HPDE6-E6E7 (cell line): ENCODE data around the gene NFATC4.

Experiments used
- DNase-seq: peaks from one replicate; pipeline ENCODE4 v3.0.0; 2011; ENCODE audit warnings: missing footprints; ENCODE audit errors: extremely low spot score

Gene NFATC4

DNA sequence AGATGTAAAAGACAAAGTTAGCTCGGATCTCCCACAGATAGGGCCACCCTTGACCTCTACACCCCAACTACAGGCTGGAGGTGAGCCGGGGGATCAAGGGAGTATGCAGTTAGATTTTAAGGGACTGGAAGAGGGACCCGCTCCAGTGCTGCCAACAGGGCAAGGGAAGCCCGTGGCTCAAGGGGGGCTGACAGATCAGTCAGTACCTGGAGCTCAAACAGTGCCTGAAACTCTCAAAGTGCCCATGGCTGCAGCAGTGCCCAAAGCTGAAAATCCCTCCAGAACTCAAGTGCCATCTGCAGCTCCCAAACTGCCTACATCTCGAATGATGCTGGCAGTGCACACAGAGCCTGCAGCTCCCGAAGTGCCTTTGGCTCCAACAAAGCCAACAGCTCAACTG lies 41.2 kb downstream of the NFATC4 start:
- no peak for DNase-seq

DNA sequence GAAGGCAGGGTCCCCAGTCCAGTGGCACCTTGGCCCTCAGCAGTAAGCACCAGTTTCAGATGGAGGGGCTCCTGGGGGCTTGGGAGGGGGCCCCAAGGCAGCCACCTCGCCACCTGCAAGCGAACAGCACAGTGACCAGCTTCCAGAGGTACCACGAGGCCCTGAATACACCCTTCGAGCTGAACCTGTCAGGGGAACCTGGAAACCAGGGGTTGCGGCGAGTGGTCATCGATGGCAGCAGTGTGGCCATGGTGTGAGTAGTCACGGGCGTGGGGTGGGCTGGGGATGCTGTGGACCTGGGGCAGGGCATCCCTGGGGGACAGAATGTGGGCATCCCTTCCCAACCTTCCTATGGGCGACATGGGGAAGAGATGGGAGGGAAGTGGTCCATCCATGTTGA lies 42.0 kb downstream of the NFATC4 start:
- DNase-seq = no peak

DNA sequence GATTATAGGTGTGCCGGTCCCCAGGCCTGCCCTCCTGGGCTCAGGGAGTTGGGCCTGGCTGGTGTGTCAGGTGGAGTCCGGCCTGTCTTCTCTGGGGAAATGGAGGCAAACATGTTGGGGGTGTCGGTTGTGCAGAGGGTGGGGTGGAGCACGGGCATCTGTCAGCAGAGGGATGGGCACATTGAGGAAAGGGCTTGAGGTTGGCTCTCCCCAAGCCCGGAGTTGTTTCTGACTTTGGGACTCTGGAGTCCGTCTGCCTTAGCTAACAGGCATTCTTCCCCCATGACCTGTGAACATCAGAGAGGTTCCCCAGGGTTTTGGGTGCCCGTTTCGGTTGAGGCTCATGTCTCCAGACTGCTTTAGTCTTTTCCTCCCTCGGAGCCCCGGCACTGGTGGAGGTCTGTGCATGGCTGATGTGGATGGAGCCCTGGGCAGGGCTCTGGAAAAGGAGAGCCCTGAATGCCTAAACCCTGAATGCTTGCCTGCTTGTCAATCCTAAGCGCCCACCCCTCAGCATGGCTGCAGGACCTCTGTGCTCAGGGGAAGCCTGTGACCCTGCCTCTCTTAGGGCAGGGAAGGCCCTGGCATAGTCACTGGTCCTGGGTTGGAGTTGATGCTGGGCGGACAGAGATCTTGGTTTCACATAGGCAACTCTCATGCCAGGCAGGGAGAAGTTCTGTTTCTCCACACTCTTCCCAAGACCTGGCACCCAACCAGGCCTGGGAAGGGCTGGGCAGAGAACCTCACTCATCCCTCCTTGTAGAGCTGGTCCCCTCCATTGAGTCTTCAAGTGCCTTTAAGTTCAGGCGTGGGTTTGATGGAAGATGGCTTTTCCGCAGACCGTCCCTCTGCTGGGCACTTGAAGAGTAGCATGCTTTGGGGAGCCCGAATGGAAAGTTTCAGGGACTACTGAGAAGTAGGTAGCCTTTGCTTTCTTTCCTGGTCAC lies 43.7 kb downstream of the NFATC4 start:
- DNase-seq = peak; percentile 34

DNA sequence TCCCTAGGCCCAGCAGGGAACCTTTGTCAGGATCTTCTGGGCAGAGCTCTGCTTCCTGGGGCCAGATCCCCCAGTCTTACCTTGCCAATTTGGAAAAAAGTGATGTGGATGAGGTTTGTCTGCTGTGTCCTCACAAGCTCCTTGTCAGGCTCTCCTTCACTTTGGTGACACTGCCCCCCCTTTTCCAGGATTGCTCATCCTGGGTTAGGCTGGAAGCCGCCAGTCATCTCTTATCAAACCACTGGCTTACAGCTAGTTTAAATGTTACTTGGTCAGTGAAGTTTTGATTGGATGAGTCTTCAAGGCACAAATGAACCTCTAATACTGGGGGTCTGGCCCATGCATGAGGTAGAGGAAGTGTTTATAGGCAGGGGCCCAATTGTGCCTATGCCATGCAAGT lies 46.1 kb downstream of the NFATC4 start:
- DNase-seq = no peak

DNA sequence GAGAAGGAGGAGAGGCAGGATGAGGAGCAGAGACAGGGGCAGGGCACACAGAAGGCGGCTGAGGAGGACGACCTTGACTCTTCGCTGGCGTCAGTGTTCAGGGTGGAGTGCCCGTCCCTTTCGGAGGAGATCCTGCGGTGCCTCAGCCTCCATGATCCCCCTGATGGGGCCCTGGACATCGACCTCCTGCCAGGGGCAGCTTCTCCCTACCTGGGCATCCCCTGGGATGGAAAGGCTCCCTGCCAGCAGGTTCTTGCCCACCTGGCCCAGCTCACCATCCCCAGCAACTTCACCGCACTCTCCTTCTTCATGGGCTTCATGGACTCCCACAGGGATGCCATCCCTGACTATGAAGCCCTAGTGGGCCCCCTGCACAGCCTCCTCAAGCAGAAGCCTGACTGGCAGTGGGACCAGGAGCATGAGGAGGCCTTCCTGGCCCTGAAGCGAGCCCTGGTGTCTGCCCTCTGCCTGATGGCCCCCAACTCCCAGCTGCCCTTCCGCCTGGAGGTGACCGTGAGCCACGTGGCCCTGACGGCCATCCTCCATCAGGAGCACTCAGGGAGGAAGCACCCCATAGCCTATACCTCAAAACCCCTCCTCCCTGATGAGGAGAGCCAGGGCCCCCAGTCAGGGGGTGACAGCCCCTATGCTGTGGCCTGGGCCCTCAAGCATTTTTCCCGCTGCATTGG lies 46.9 kb downstream of the NFATC4 start:
- DNase-seq = no peak

DNA sequence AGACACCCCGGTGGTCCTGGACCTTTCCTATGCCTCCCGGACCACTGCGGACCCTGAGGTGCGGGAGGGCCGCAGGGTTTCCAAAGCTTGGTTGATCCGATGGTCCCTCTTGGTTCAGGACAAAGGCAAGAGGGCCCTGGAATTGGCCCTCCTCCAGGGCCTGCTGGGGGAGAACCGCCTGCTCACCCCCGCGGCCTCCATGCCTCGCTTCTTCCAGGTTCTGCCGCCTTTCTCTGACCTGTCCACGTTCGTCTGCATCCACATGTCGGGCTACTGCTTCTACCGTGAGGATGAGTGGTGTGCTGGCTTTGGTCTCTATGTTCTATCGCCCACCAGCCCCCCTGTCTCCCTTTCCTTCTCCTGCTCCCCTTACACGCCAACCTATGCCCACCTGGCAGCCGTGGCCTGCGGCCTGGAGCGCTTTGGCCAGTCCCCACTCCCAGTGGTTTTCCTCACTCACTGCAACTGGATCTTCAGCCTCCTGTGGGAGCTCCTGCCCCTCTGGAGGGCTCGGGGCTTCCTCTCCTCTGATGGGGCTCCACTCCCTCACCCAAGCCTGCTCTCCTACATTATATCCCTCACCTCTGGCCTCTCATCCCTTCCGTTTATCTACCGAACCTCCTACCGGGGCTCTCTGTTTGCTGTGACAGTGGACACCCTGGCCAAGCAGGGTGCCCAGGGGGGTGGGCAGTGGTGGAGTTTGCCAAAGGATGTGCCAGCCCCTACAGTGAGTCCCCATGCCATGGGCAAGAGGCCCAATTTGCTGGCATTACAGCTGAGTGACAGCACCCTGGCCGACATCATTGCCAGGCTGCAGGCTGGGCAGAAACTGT lies 47.7 kb downstream of the NFATC4 start:
- no peak for DNase-seq

DNA sequence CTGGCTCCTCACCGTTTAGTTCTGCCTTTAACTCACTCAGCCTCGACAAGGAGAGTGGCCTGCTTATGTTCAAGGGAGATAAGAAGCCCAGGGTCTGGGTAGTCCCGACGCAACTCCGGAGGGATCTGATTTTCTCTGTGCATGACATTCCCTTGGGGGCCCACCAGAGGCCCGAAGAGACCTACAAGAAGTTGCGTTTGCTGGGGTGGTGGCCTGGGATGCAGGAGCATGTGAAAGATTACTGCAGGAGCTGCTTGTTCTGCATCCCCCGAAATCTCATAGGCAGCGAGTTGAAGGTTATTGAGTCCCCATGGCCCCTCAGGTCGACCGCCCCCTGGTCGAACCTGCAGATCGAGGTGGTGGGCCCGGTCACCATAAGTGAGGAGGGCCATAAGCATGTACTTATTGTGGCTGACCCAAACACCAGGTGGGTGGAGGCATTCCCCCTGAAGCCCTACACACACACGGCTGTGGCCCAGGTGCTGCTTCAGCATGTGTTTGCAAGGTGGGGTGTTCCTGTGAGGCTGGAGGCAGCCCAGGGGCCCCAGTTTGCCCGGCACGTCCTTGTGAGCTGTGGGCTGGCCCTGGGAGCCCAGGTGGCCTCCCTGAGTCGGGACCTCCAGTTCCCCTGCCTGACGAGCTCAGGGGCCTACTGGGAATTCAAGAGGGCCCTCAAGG lies 48.4 kb downstream of the NFATC4 start:
- no peak for DNase-seq

DNA sequence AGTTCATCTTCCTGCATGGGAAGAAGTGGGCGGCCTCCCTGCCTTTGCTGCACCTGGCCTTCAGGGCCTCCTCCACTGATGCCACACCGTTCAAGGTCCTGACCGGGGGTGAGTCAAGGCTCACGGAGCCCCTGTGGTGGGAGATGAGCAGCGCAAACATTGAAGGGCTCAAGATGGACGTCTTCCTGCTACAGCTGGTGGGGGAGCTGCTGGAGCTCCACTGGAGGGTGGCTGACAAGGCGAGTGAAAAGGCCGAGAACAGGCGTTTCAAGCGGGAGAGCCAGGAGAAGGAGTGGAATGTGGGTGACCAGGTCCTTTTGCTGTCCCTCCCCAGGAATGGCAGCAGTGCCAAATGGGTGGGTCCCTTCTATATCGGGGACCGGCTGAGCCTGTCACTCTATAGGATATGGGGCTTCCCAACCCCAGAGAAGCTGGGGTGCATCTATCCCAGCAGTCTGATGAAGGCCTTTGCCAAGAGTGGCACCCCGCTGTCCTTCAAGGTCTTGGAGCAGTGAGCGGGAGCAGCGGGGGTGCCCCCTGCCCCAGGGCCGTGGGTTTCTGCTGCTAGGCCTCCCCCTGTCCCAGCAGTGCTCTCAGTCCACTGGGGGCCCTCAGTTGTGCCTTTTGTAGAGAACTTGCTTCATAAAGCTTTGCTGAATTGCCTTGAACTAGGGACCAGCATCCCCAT lies 49.1 kb downstream of the NFATC4 start:
- no peak for DNase-seq

DNA sequence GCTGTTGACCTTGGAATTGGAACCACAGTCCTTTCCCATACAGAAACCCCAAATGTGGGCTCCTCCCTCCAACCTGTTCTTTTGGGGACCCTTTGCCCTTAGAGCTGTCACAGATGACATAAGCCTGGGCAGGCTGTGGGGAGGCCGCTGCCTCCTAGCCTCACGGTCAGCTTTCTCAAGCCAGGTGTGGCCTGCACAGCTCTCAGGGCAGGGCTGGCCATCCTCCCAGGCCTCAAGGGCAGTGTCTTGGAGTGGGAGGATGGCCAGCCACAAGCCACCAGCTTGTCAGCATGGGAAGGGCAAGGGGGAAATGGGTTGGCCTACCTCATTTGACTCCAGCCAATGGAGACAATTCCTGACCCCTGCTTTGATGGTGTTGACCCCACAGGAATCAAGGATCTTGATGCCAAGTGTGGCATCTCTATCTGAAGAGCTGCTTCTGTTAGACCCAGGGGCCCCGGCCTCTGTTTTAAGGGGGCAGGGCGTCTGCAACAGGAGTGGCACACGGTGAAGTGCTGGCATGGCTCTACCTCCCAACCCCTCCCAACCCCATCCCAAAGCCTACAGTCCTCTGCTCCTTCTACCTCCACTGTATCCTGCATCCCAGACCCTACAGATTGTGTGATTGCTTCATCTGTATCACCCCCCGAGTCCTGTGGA lies 50.0 kb downstream of the NFATC4 start:
- DNase-seq = no peak

DNA sequence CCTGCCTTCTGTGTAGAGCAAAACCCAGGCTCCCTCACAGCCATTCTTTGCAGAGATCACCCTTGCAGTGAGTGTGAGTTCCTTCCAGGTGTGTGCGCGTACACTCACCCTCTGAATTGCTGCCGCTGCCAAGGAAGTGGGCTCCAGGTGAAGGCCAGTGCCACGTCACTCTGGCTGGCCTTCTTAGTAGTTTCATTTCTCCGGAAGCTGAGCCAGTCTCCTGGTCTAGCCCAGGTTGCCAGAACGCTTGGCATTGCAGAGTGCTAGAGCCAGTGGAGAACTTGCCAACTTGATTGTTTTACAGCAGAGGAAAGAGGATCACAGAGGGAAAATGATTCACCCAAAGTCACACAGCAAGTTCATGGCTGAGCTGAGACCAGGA lies 50.5 kb downstream of the NFATC4 start:
- DNase-seq = peak; percentile 69

DNA sequence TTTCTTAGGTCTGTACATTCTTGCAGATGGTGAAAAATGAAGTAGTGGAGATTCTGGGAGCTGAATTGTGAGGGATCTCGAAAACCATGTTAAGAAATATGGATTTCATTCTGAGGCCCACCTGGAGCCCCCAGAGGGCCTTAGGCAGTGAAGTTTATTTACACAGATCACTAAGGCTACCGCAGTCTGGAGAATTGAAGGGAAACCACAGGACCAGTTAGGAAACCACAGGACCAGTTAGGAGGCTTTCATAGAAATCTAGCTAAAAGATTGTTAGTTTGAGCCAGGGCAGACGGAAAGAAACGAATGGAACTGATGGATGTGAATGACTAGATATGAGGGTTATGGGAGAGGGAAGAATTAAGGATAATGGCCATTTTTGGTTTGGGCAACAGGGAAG lies 54.3 kb downstream of the NFATC4 start:
- DNase-seq = no peak

DNA sequence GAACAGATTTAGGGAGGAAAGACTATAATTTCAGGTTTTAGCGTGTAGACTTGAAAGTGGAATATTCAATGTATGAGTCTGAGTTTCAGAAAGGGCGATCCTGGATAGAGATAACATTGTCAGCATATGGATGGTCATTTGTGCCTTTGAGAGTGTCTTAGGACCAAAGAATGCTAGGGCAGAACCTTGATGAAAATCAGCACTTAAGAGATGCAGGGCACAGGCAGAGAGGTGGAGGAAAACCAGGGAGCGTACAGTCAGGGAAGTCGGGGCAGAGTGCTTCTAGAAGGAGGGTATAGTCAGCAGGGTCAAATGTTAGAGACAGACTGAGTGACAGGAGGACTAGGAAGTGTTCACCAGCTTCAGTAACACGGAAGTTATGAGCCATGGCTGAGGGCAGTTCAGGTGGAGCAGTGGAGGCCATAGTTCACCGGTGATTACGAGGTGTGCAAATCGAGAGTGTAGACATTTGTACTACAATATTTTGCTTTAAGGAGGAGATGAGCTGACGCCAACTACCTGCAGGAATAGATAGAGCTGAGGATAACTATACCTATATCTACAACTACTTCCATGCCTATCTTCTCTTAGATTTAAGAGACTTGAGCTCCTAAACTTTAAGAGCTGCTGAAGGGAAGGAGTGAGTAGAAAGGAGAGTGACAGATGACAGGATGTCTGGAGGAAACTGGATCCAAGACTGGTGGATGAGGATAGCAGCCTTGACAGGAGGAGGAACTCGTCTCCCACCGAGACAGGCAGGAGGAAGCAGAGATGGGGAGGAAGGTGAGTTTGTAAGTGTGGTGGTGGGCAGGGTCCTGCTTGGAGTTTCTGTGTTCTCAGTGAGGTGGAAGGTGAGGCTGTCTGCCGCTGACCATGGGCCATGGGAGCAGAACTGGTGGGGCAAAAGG lies 55.0 kb downstream of the NFATC4 start:
- DNase-seq = no peak

DNA sequence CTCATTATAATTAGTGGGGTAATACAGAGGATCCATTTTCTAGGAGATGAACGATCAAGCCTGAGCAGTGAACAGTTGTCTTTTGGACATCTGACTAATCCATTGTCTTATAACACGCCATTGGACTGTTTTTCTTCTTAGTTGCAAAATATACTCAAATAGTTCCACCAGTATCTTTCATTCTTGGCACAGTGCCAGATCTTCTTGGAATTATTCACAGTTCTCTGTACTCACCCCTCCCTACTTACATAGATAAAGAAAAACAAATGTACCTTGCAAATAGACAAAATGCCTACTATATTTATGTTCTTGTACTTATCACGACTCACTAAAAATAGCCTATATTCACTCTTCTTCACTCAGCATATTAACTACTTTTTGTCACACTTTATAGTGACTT lies 57.7 kb downstream of the NFATC4 start:
- peak; percentile 57 for DNase-seq

DNA sequence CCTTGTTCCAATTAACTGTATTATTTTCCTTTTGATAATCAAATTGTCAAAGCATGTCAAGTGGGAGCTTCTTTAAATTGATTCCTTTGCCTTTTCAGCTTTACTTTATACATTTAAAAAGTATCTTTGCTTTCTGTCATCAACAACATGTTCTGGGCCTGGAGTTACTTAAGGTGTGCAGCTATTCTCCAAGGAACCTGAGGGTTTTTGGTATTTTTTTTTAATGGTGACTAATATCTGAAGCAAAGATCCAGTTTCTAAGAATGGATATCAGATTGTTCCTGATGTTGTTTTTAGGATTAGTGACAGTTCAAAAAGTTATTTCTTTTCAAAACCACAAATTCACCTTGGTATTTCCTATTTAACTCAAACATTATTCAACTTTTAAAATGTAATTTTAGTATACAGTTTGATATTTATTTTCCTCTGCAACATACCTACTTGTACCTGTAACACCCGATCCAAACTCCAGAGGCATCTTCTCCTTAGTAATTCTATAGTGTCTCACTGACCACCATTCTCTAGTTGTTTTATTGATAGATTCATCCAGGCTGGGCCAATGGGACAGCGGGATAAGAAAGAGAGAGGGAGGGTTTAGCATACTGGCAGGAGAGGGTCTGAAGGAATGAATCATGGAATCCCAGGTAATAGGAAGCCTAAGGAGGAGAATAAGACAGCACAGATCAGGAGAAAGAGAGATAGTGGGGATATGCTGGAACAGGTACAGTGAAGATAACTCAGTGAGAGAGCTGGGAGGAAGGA lies 58.3 kb downstream of the NFATC4 start:
- DNase-seq = no peak

DNA sequence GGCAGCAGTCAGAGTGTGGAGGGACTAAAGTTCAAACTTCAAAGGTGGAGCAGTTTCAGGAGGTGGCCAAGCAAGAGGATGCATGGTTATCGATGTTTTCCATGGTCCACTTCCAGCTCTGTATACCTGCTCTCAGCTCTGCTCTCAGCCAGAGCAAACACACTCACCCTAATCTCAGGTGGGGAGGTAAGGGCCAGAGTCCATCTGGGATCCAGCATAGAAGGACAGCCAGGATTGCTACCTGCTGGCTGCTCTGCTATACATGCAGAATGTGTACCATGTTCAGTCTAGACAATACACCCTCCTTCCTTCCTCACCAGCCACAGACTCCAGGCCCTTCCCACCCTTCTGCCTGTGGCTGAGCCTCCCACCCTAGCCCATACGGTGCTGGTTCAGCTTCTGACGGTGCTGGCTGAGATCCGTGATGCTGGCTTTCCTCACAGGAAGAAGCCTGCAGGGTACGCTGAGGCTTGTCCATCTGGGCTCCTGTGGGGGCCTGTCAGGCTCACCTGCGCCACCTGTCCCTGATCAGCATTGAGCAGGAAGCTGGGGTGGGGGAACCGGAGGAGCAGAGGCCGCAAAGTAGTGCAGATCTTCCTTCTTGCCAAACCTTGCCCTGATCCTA lies 59.0 kb downstream of the NFATC4 start:
- no peak for DNase-seq

DNA sequence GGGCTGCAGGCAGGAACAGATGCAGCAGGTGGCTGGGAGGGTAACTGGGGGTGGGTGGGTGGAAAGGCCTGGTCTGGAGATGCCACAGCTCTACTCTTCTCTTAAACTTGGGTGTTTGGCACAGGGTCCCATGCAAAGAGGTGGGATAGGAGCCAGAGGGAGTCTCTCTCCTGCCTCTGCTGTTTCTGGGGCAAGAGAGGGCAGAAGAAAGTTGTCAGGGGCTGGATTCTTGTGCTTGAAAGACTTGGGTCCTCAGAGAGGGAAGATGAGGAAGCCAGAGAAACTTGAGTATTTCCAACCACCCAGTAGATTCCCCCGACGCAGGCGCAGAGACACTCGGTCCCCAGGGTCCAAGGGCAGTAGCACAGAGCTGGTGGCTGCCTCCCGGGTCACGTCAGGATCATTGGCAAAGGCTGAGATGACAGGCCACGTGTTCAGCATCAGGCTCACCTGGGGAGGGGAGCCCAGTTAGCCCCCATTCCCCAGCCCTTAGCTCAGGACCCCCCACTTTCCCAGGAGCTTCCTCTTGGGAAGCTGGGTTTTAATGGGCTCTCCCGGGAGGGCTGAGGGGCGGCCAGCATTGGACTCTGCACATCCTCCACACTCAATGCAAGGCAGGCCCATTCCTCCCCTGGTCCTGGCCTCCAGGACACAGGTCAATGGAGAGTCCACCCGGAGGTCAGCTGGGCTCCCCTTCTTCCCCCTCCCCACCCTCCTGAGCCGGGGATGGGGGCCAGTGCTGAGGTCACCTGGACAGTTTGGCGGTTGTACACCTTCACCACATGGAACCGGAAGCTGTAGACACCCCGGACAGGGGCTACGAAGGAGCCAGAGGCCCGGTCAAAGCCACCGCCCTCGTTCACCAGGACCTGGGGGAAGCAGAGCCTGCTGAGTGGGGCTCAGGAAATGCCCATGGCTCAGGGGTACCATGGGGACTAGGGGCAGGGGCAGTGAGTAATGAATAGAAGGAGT lies 59.8 kb downstream of the NFATC4 start:
- no peak for DNase-seq
